AG10803 (cell line): Measurements from ENCODE around the gene CLEC2D.
"Not testable (repeated sequence)": the region's sequence is repeated elsewhere in the genome, so short reads cannot be mapped to it uniquely, and the experiment has no call there.

Experiments used
- DNase-seq: peaks from one replicate; pipeline ENCODE4 v3.0.0; 2010; ENCODE audit warnings: low read depth
- H3K4me3 ChIP-seq: 2 replicates; pipeline ENCODE4 v1.5.1; 2011; ENCODE audit warnings: mild to moderate bottlenecking, low read length, control low read depth
- TF ChIP-seq, protein P1 (sequence below): conservative IDR thresholded peaks from 2 replicates; pipeline ENCODE4 v1.5.1; 2011; ENCODE audit warnings: mild to moderate bottlenecking, low read length, control low read depth, inconsistent platforms

The CLEC2D gene

DNA sequence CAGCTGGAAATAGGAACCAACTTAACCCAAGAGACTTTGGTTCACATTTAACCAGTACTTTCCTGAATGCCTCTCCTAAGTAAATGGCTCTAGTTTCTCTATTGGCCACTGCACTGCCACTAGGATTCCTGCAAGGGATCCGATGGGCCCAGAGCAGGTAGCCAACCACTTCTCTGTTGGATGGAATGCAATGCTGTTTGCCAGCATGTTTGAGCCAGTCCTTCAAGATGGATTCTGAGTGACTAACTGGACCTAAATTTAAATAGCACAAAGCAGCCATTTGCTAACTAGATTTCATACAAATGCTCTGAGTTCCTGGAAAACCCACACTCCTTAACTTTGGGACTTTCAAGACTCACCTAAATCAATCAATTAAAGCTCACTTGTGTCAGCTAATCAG, 9.5 kb upstream of the CLEC2D start:
- DNase-seq = no peak
- no peak overlapping the region for H3K4me3 ChIP-seq
- TF ChIP-seq, protein P1, sequence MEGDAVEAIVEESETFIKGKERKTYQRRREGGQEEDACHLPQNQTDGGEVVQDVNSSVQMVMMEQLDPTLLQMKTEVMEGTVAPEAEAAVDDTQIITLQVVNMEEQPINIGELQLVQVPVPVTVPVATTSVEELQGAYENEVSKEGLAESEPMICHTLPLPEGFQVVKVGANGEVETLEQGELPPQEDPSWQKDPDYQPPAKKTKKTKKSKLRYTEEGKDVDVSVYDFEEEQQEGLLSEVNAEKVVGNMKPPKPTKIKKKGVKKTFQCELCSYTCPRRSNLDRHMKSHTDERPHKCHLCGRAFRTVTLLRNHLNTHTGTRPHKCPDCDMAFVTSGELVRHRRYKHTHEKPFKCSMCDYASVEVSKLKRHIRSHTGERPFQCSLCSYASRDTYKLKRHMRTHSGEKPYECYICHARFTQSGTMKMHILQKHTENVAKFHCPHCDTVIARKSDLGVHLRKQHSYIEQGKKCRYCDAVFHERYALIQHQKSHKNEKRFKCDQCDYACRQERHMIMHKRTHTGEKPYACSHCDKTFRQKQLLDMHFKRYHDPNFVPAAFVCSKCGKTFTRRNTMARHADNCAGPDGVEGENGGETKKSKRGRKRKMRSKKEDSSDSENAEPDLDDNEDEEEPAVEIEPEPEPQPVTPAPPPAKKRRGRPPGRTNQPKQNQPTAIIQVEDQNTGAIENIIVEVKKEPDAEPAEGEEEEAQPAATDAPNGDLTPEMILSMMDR = no peak

DNA sequence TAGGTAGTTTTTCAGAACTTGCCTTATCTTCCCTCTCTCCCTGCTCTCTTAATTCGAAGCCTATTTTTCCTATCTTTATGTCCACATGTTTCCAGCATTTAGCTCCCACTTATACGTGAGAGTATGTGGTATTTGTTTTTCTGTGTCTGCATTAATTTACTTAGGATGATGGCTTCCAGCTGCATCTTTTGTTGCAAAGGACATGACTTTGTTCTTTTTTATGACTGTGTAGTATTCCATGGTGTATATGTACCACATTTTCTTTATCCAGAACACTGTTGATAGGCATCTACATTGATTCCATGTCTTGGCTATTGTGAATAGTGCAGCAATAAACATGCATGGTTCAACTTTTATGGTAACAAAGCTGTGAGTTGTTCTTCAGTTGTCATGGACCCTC, 7.8 kb upstream of the CLEC2D start:
- H3K4me3 ChIP-seq = no peak overlapping the region
- DNase-seq = no peak
- TF ChIP-seq, protein P1 = no peak

DNA sequence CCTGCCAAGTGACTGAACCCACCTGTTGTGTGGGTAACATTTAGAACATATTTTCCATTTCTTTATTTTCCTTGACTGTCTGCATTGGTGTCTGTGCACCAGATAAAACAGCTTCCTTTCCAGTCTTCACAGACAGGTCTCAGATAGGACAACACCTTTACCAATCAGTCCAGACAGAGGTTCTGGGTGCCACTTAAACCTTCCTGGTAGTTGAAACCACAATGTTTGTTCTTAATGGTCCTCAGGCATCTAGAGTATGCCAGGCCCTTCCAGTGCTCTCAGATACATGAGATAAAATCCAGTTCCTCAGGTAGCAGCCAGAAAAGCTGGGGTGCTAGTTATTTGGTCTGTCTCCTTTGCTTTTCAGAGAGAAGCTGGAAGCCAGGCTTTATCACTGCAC, 7.0 kb upstream of the CLEC2D start:
- DNase-seq = no peak
- TF ChIP-seq, protein P1 = no peak
- H3K4me3 ChIP-seq = no peak overlapping the region

DNA sequence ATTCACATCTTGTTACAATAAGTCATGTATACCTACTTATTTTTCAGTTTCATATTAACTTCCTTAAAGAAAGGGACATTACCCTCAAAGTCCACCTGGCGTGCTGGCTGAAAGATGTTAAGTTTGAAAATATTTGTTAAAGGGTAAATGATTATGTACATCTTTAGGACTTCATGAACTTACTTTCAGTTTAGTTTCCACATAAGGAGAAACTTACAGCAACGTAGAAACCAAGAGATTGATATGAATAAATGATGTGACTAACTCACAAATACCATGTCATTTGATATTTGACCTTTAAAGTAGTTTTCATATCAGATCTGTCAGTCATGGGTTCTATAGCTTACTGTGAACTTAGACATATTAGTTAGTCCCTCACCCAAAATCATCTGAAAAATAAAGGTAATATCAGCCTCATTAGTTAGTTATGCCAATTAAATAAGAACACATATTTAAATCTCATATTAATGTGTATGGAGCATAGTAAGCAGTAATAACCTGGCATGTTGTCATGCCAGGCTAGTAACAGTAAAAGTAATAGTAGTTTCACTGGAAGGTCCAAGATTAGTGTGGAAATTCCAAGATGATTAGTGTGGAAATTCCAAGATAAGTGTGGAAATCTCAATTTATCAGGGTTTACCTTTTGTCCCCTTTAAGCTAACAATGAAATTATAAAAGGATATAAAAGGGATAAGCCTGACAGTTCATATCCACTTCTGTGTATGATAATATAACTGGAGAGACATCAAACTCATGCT, 1.9 kb upstream of the CLEC2D start:
- TF ChIP-seq, protein P1 = no peak
- DNase-seq = no peak
- H3K4me3 ChIP-seq = no peak overlapping the region

DNA sequence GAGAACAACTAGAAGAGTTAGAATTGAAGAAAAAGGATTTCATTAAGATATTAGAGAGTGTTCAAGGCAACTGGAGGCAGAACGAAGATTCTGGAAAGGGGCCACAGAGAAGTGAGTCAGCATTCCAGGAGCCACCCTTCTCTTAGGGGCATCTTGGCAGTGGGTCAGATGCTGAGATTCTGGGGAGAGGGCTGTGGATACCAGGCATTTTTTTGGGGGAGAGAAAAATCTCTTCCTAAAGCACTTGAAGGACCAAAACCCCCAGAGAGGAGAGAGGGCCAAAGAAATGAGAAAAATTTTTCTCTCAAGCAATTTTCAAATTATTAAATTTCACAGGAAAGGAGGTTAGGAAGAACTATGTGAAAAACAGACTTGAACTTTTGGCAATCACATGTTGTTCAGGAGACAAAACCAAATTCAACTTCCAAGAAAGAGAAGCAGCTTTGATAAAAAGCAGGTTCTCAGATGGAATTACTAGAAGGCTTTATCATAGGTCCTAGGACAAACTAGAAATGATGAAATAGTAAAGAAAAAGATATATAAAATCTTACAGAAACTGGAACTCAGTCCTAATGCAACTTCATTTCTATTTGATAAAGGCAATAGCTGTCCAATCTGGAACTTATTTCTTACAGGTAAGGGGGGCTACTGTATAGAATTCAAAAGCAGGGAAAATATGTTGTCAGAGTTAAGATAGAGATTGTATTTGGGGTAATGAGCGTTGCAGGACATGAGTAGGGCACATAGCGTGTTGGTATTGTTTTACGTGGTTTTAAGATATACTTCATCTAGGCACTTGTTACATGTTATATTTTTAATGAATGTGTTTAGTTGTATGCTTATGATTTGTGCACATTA, 1.1 kb upstream of the CLEC2D start:
- DNase-seq = peak; percentile 53
- H3K4me3 ChIP-seq = no peak overlapping the region

DNA sequence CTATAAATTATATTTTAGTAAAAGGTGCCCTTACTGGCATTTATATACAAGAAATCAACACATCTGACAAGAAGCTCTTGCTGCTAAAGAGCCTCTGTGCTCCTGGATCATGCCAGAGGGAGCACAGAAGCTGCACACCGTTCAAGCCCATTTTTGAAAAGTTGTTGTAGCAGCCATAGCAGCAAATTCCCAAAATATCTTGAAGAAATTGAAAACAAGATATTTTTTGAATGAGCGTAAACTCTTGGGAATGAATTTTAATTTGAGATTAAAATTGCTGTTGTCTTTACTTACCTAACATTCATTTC, 540 bp upstream of the CLEC2D start:
- no peak overlapping the region for H3K4me3 ChIP-seq
- no peak for DNase-seq
- TF ChIP-seq, protein P1 = no peak

More for the DNA sequence above, 1.1 kb upstream of the CLEC2D start:
- TF ChIP-seq, protein P1 = no peak

DNA sequence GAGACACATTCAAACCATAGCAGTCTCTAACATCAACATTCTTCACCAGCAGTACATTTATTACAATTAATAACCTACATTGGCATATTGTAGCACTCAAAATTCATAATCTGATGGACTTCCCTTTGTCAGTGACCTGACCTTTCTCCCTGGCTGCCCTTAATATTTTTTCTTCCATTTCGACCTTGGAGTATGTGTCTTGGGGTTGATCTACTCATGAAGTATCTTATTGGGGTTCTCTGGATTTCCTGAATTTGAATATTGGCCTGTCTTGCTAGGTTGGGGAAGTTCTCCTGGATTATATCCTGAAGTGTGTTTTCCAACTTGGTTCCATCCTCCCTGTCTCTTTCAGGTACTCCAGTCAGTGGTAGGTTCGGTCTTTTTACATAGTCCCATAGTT, 2.8 kb downstream of the CLEC2D start:
- not testable (repeated sequence) for H3K4me3 ChIP-seq, DNase-seq
